ENCODE results near the gene OR52H1. TPM values are rescaled to one million over a fixed set of nuclear protein-coding genes. Genes with fewer than 3 reads are reported as not detected.

Gene OR52H1
- total RNA-seq, 4 donors from 2014 or later = 0.48 to 1.8 TPM; not detected in 2

- no peak for ATAC-seq (ENCODE audit: low FRiP score)
- TF ChIP-seq CTCF (IDR thresholded peaks at IDR 0.05) = no peak
- no peak for DNase-seq (ENCODE audit: low spot score)
These were observed 14.3 kb downstream of the OR52H1 start for GRCh38 chr11:5534046-5534445.

- TF ChIP-seq CTCF (IDR thresholded peaks at IDR 0.05) = no peak
- no peak for DNase-seq (ENCODE audit: low spot score)
- no peak for ATAC-seq (ENCODE audit: low FRiP score)
These were observed 17.1 kb downstream of the OR52H1 start for GRCh38 chr11:5531053-5531831.

- no peak for TF ChIP-seq CTCF (IDR thresholded peaks at IDR 0.05)
- DNase-seq (ENCODE audit: low spot score) = no peak
These were observed 19.8 kb downstream of the OR52H1 start for GRCh38 chr11:5528495-5528894.

GRCh38 chr11:5527716-5528115 is 20.6 kb downstream of the OR52H1 start:
- ATAC-seq (ENCODE audit: low FRiP score) = no peak
- TF ChIP-seq CTCF (IDR thresholded peaks at IDR 0.05) = no peak

More at GRCh38 chr11:5528495-5528894, 19.8 kb downstream of the OR52H1 start:
- ATAC-seq (ENCODE audit: low FRiP score) = no peak

DNA sequence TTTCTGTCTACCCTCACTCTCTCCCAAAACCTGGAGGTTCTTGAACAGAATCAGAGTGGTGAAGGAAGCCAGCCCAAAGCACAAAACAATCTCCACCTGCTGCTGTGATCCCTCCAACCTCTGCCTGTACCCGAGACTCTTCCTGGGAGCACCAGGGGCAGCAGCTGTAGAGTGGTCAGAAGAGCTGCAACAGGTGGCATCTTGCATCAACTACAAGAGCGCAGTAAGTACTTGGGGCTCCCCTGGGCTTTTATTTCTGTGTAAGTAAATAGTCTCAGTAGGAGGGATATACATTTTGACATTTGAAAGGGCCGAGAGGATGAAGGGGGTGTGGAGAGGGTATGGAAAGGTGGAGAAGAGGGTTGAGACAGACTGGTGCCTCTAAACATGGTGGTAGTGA is 23.6 kb downstream of the OR52H1 start:
- DNase-seq (ENCODE audit: low spot score) (no peak), ATAC-seq (ENCODE audit: low FRiP score) (no peak)
- no peak for TF ChIP-seq CTCF (IDR thresholded peaks at IDR 0.05)

More at GRCh38 chr11:5527716-5528115, 20.6 kb downstream of the OR52H1 start:
- no peak for DNase-seq (ENCODE audit: low spot score)

- no peak for ATAC-seq (ENCODE audit: low FRiP score)
- TF ChIP-seq CTCF (IDR thresholded peaks at IDR 0.05) = no peak
- no peak for DNase-seq (ENCODE audit: low spot score)
These were observed 26.0 kb downstream of the OR52H1 start for GRCh38 chr11:5522308-5522707.

- no peak for ATAC-seq (ENCODE audit: low FRiP score)
- DNase-seq (ENCODE audit: low spot score) = no peak
- no peak for TF ChIP-seq CTCF (IDR thresholded peaks at IDR 0.05)
These were observed 26.8 kb downstream of the OR52H1 start for GRCh38 chr11:5521540-5521939.
